NB4 (cell line): ENCODE data around the gene ZEB2.

Experiments
- POLR2A ChIP-seq: IDR thresholded peaks from 2 replicates; pipeline ENCODE4 v1.6.1; 2011; ENCODE audit warnings: mild to moderate bottlenecking; ENCODE audit not compliant: insufficient read length; ENCODE audit errors: extremely low read depth
- TF ChIP-seq, protein P1 (sequence below): IDR thresholded peaks from one replicate; pipeline ENCODE4 v1.5.1; 2012; ENCODE audit warnings: low read depth, low read length
- TF ChIP-seq, protein P2 (sequence below): IDR thresholded peaks from 2 replicates; pipeline ENCODE4 v1.6.1; 2011; ENCODE audit warnings: low read depth, low read length

DNA sequence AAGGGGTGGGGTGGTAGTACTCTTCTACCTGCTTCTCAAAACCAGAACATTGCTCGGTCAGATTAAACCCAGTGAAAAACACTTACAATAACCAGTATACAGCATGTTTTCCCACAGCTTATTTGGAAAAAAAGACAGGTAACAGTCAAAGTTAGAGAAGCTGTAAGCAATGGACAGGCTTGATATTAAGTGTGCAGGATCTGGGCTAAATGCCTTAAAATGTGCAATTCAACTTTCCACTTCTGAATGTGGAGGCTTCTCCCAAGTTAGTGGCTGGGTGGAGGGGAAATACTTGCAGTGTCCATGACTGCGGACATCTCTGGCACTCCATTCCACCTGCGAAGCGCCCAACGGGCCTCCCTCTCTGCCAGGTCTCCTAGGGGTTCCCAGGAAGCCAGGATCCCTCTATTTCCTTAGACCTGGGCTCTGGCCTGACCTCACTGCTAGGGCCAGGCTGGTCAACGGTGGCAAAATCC, 5.3 kb downstream of the ZEB2 start:
- TF ChIP-seq, protein P1, sequence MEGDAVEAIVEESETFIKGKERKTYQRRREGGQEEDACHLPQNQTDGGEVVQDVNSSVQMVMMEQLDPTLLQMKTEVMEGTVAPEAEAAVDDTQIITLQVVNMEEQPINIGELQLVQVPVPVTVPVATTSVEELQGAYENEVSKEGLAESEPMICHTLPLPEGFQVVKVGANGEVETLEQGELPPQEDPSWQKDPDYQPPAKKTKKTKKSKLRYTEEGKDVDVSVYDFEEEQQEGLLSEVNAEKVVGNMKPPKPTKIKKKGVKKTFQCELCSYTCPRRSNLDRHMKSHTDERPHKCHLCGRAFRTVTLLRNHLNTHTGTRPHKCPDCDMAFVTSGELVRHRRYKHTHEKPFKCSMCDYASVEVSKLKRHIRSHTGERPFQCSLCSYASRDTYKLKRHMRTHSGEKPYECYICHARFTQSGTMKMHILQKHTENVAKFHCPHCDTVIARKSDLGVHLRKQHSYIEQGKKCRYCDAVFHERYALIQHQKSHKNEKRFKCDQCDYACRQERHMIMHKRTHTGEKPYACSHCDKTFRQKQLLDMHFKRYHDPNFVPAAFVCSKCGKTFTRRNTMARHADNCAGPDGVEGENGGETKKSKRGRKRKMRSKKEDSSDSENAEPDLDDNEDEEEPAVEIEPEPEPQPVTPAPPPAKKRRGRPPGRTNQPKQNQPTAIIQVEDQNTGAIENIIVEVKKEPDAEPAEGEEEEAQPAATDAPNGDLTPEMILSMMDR = no peak
- TF ChIP-seq POLR2A = no peak
- TF ChIP-seq, protein P2, sequence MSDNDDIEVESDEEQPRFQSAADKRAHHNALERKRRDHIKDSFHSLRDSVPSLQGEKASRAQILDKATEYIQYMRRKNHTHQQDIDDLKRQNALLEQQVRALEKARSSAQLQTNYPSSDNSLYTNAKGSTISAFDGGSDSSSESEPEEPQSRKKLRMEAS = no peak
